B cell (primary cell): ENCODE measurements around the gene MMS22L. TPM values are rescaled to one million over a fixed set of nuclear protein-coding genes. Genes with fewer than 3 reads are reported as not detected.

Experiments
- ATAC-seq: fragments of 200-7000 bp; cut with Tn5 transposase; one replicate; pipeline ENCODE4 v1.10.0; 2021; ENCODE audit warnings: low read depth, mild to moderate bottlenecking, moderate number of reproducible peaks, moderate library complexity
- CTCF ChIA-PET: fragments of 350-600 bp; sonication (Branson Sonifier 250); formaldehyde crosslinking; loops from one replicate; lab custom pipeline; 2021; ENCODE audit warnings: antibody characterized with exemption, inconsistent platforms; lab: Charles Lee
- POLR2A ChIA-PET: fragments of 350-600 bp; sonication (Branson Sonifier 250); formaldehyde crosslinking; loops from one replicate; lab custom pipeline; 2021; ENCODE audit warnings: antibody characterized with exemption; lab: Charles Lee
- DNase-seq: peaks from one replicate; pipeline ENCODE4 v3.0.0; 2013
- H2AFZ ChIP-seq: 2 replicates; pipeline ENCODE4 v1.6.1; 2012; ENCODE audit warnings: mild to moderate bottlenecking, low read depth, low read length; ENCODE audit not compliant: insufficient read depth, poor library complexity, severe bottlenecking
- H3K27ac ChIP-seq, 2 donors: 1 replicate in 1 of 2; 2 replicates in 1 of 2; pipeline ENCODE4 v1.5.1; 2012 to 2013; ENCODE audit warnings: low read length in 2 of 2, mild to moderate bottlenecking in 2 of 2, moderate library complexity in 1 of 2
- H3K27me3 ChIP-seq, 4 experiments: fragments of 200-600 bp in 1 of 4; sonication (generic) in 1 of 4; replicated peaks in 1 of 4; 1 replicate in 2 of 4; 2 replicates in 2 of 4; pipeline versions ENCODE4 v1.6.1 to v1.7.0; 2013 to 2016; ENCODE audit warnings: low read length in 3 of 4, mild to moderate bottlenecking in 2 of 4, mixed read lengths in 1 of 4, moderate library complexity in 1 of 4; ENCODE audit not compliant: insufficient read depth in 4 of 4, control insufficient read depth in 3 of 4; ENCODE audit errors: control extremely low read depth in 1 of 4
- H3K36me3 ChIP-seq, 2 experiments: replicated peaks in 1 of 2; 1 replicate in 1 of 2; 2 replicates in 1 of 2; pipeline versions ENCODE4 v1.6.1 to v1.7.1; 2013; ENCODE audit warnings: low read length in 1 of 2; ENCODE audit not compliant: insufficient read depth in 2 of 2, control insufficient read depth in 1 of 2; ENCODE audit errors: control extremely low read depth in 1 of 2, extremely low read depth in 1 of 2
- H3K4me1 ChIP-seq, 2 donors: fragments of 200-600 bp in 1 of 2; sonication (generic) in 1 of 2; 1 replicate in 1 of 2; 2 replicates in 1 of 2; pipeline versions ENCODE4 v1.5.1 to v1.6.1; 2013 to 2017; ENCODE audit warnings: low read length in 2 of 2; ENCODE audit not compliant: control insufficient read depth in 2 of 2, insufficient read depth in 2 of 2
- H3K4me2 ChIP-seq: replicated peaks from 2 replicates; pipeline ENCODE3; 2012; ENCODE audit warnings: mild to moderate bottlenecking, low read depth, low read length; ENCODE audit not compliant: poor library complexity, severe bottlenecking
- H3K4me3 ChIP-seq, 5 experiments: fragments of 200-600 bp in 1 of 5; sonication (generic) in 1 of 5; 1 replicate in 3 of 5; 2 replicates in 2 of 5; pipeline versions ENCODE4 v1.5.1 to v1.7.0; 2011 to 2016; ENCODE audit warnings: low read length in 4 of 5, mild to moderate bottlenecking in 4 of 5, low read depth in 2 of 5, control low read depth in 1 of 5, moderate library complexity in 1 of 5; ENCODE audit not compliant: insufficient read depth in 1 of 5; ENCODE audit errors: control extremely low read depth in 1 of 5, extremely low read depth in 1 of 5
- H3K79me2 ChIP-seq: fragments of 200-600 bp; sonication (generic); one replicate; pipeline ENCODE4 v1.6.0; 2016; ENCODE audit warnings: low read length; ENCODE audit not compliant: control insufficient read depth, insufficient read depth
- H3K9ac ChIP-seq: fragments of 200-600 bp; sonication (generic); 2 replicates; pipeline ENCODE4 v1.6.1; 2017; ENCODE audit warnings: mild to moderate bottlenecking, low read length, moderate library complexity
- H3K9me3 ChIP-seq, 3 donors: one replicate each; pipeline versions ENCODE4 v1.6.1 to v1.7.1; 2013; ENCODE audit warnings: low read length in 2 of 3; ENCODE audit not compliant: control insufficient read depth in 2 of 3, insufficient read depth in 1 of 3; ENCODE audit errors: control extremely low read depth in 1 of 3
- H4K20me1 ChIP-seq: 2 replicates; pipeline ENCODE4 v1.6.0; 2012; ENCODE audit warnings: mild to moderate bottlenecking, low read length; ENCODE audit not compliant: insufficient read depth, control insufficient read depth, poor library complexity, severe bottlenecking
- H3K27ac Mint-ChIP-seq: one replicate; pipeline ENCODE4 v1.8.0; 2021; ENCODE audit warnings: mixed read lengths
- H3K27me3 Mint-ChIP-seq: one replicate; pipeline ENCODE4 v1.8.0; 2021; ENCODE audit warnings: mixed read lengths
- H3K4me1 Mint-ChIP-seq: one replicate; pipeline ENCODE4 v1.8.0; 2021; ENCODE audit warnings: mixed read lengths
- H3K4me3 Mint-ChIP-seq: one replicate; pipeline ENCODE4 v1.8.0; 2021; ENCODE audit warnings: mixed read lengths
- H3K9me3 Mint-ChIP-seq: one replicate; pipeline ENCODE4 v1.8.0; 2022; ENCODE audit warnings: mixed read lengths; ENCODE audit not compliant: insufficient read depth
- CTCF ChIP-seq: fragments of 200-600 bp; IDR thresholded peaks from one replicate; pipeline ENCODE4 v1.8.0; 2022; ENCODE audit warnings: antibody characterized with exemption, mild to moderate bottlenecking
- EZH2 ChIP-seq: IDR thresholded peaks from 2 replicates; pipeline ENCODE4 v1.6.1; 2012; ENCODE audit warnings: borderline replicate concordance, low read depth, mild to moderate bottlenecking, moderate library complexity, low read length; ENCODE audit not compliant: insufficient read depth, poor library complexity, severe bottlenecking
- intact Hi-C: fragments of 100-400 bp; cut with micrococcal nuclease; formaldehyde crosslinking; loops from one replicate; pipeline ENCODE4 v1.10.0; 2022
- polyA plus RNA-seq: library from polyadenylated mRNA; depleted of rRNA; stranded (reverse); fragments of >200 nt; gene quantifications from 2 replicates; pipeline ENCODE4 v1.2.3, GENCODE V29; 2012
- total RNA-seq, 2 donors: library from RNA; stranded (reverse); fragments of 120-200 nt in 1 of 2; gene quantifications; 1 replicate in 1 of 2; 2 replicates in 1 of 2; pipeline versions ENCODE4 v1.2.3 to v1.2.4, GENCODE V29; 2013 to 2022

MMS22L gene
- total and polyA plus RNA-seq, 2 donors (not counting 1 experiment from before 2014, with no cell fraction given) = 3.2 to 20.5 TPM

DNA sequence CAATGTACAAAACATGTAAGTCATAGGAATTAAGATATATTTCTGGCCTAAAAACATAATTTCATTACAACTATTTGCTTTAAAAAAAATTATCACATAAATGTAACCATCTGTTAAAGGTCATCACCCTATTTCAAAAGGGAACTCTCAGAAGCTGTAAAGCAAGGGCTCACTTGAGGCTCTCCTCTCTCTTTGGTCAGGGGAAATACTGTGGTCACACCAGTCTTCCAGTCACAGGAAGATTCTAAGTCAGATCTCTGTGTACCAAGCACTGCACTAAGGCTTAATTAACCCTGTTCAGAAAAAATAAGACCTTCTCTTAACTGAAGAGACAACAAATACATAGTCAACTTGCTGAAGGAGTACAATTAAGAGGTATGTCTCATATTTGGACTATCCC, 75.6 kb downstream of the MMS22L start:
- Histone ChIP-seq H3K9ac (no peak overlapping the region), H3K36me3 (peaks cover 0 to 1% of the 10 kb centered on the region in 2 experiments), H3K4me3 (no peak overlapping the region), H3K4me2 (no peak overlapping the region), H2AFZ (no peak overlapping the region), H3K27me3 (no peaks in the 10 kb centered on the region), H3K9me3 (no peaks in the 10 kb centered on the region), H3K79me2 (no peaks in the 10 kb centered on the region), H3K4me1 (no peaks in the 10 kb centered on the region), H4K20me1 (no peaks in the 10 kb centered on the region), H3K27ac (no peak overlapping the region)
- ChIA-PET CTCF (interaction anchor here (1.0 to 1.1 kb wide), 2 partner anchors 8 to 21 kb away, joined by 3 read pairs; no protein-coding TSS in a partner anchor), POLR2A (no interaction called here)
- intact Hi-C loops = no loop called here
- no peak overlapping the region for H3K27ac Mint-ChIP-seq
- no peaks in the 10 kb centered on the region for H3K4me1 Mint-ChIP-seq
- no peak overlapping the region for H3K4me3 Mint-ChIP-seq
- DNase-seq (no peak), ATAC-seq (no peak)
- H3K27me3 Mint-ChIP-seq = no peaks in the 10 kb centered on the region
- no peaks in the 10 kb centered on the region for H3K9me3 Mint-ChIP-seq
- TF ChIP-seq CTCF (no peak), EZH2 (no peak)

DNA sequence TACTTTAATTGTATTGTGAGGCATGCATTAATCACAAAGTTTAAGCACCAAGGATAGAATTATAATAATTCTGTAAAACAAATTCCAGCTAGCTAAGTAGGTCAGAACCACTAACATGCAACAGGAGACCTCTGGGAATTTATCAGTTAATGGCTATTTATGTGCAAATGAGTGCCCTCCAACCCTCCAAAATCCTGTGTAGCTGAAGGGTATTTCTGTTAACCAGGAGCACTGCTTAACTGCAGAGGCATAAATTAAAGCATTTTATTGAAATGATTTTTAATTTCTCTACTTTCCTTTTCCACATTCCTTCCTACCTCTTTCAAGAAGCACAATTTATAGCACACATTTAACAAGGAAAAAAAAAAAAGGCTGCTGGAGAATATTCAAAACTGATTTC, 77.0 kb downstream of the MMS22L start:
- no peak for ATAC-seq
- Histone ChIP-seq H3K36me3 (no peaks in the 10 kb centered on the region), H3K27me3 (no peaks in the 10 kb centered on the region), H4K20me1 (no peaks in the 10 kb centered on the region), H3K4me3 (no peak overlapping the region), H3K4me2 (no peak overlapping the region), H3K79me2 (no peaks in the 10 kb centered on the region), H3K27ac (no peak overlapping the region), H3K9me3 (no peaks in the 10 kb centered on the region), H3K9ac (no peak overlapping the region), H2AFZ (no peak overlapping the region), H3K4me1 (no peaks in the 10 kb centered on the region)
- Mint-ChIP-seq H3K9me3 (no peaks in the 10 kb centered on the region), H3K27ac (no peak overlapping the region), H3K4me1 (no peaks in the 10 kb centered on the region), H3K27me3 (no peaks in the 10 kb centered on the region), H3K4me3 (no peak overlapping the region)
- ChIA-PET POLR2A (no interaction called here), CTCF (interaction anchor here (0.7 kb wide), 1 partner anchor 24 kb away, joined by 4 read pairs; no protein-coding TSS in a partner anchor)
- TF ChIP-seq CTCF (no peak), EZH2 (no peak)
- intact Hi-C loops = no loop called here
- DNase-seq = no peak
